GM18517 (cell line): ENCODE results near the gene GALNT8.

Experiments
- ATAC-seq: cut with Tn5 transposase; IDR thresholded peaks from one replicate; pipeline ENCODE4 v1.9.1; 2021; ENCODE audit warnings: mild to moderate bottlenecking, moderate library complexity; ENCODE audit not compliant: unreplicated experiment

GALNT8 gene

DNA sequence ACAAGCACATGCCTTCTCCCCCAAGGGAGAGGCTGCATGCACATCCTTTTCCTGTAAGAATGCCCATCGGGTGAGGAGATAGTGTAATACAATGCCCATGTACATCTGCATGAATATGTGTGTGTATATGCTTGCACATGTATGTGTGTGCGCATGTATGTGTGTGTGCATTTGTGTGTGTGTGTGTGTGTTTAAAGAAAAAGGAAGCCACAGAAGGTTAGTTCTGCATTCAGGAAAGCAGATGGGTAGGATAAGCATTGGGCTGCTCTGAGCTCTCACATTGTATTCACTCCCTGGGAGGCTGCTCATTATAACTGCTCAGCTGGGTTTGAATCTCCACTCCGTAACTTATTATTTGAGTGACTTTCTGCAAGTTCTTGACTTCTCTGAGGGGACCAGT lies 74.3 kb downstream of the GALNT8 start:
- ATAC-seq = no peak

DNA sequence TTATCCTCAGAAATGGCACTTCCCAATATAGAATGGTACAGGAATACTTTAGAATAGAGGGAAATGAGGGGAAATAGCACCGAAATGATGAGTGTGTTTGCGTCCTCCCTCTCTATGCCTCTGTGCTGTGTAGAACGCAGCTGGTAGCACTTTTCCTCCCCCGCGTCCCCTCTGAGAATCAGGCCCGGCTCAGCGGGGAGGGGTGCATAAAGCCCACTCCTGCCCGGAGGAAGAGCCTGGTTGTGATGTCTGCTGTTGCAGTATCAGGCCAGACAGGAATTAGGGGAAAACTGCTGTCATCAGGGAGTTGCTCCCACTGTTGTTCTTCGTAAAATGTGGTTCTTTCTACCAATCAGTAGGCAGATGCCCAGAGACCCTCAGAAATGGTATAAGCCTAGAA lies 76.0 kb downstream of the GALNT8 start:
- no peak for ATAC-seq

DNA sequence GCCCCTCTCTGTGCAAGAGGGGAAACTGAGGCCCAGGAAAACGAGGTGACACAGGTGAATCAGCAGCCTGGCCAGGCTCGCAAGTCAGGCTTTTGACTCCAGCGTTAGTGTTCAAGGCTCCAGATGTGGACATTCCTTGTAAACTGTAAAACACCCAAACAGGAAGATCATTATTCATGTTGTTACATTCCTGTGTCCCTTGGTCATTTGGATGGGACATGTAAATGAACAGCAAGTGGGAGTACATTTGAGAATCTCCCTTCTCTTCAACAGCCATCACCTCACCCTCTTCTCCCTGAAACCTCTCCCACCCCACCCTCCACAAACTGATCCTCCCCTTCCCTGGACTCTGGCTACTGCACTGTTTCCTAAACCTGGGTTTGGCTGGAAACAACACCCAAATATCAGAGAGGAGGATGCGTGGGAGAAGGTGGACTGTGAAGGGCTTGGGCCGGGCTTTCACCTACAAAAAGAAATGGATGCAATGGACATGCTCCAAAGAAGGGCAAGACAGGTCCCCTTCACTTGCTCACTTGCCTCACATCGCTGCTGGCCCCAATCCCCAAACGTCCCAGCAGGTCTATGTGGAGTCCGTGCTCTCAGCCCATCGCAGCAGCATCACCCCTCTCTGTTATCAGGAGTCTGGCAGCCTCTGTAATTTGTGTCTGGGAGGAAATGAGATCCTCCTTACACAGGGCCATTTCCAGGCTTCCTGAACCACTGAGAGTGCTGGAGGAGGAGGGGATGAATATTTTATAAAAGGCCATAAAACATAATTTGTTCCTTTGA lies 76.7 kb downstream of the GALNT8 start:
- no peak for ATAC-seq

DNA sequence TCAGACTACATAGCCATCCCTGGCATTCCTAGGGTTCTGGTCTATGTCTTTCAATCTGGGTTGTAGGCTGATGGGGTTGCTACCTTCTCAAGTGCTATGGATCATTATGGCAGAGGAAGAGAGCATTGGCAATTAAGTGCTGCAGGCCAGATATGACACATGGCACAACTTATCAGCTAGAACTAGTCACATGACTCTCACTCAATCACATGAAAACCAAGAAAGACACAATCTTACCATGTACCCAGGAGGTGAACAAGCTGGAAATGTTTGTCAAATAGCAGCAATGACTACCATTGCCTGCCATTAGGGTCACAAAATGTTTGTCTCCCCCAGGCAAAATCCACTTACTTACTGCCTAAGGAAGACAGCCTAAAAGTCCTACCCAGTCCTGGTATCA lies 80.4 kb downstream of the GALNT8 start:
- ATAC-seq = no peak

DNA sequence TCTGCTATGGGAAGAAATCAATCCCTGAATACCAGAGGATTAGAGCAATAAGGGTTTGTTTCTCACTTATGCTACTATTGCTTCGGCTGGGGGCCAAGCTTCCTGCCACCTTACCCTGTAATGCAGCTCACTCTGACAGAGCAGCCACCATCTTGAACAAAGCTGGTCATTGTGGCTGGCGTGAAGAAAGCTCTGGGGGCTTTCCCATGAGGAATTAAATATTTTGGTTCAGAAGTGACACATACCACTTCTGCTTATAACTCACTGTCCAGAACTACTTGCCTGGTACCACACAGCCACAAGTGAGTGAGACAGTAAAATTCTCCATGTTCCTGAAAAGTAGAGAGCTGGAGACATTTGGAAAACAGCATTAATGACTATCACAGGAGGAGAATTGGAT lies 82.6 kb downstream of the GALNT8 start:
- no peak for ATAC-seq

DNA sequence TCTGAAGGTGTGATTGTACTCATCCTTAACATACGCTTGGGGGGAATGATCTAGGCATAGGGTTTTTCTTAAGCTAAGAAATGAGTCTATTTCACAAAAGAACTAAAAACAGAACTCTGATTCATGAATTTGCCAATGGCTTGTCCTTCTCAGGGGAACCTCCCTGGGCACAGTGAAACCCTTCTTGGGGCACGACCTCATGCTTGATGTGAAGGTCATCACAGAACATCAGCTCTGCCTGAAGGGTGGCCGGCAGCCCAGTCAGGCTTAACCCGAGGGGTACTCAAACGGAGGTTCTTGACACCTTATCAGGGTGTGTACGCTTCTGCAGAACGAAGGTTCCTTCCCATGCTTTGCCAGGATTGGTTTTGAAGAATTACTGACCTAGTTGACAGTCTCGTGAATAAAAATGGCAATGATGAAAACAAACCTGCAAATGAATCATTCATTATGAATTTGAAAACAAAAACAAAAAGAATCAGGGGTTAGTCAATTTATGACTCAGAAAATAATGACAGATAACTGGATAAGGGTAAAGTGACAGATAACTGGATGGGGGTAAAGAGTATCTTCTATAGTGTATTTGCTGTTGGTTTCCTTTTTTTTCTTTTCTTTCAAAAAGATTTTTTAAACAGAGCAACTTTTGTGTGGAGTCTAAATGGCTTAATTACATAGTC lies 86.4 kb downstream of the GALNT8 start:
- no peak for ATAC-seq

DNA sequence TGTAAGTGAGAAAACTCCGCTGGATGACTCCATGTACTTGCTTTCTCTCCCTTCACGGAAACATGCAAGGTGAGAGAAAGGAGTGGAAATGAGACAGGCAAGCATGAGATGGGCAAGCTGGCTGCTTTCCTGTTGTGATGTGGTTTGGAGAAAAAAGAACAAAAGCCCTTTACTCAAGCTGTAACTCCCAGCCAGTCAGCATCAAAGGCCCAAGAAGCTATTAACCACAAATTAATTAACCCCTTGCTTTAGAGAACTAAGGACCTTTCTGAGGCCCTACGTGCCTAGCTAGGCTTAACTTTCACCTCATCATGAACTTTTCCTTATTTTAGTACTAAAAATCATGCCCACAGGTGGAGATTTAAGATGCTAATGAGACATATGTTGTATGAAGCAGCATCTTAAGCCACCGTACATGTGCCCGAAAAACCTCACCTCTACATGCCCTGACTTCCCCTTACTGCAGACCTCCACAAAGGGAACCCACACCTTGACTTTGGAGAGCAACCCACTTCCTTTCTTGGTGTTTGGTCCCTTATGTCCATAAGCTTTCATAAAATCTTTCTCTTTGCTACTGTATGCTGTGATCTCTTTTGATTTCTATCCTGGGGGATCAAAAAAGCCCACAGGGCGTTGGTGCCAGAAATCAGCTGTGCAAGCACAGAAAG lies 87.0 kb downstream of the GALNT8 start:
- ATAC-seq = no peak

DNA sequence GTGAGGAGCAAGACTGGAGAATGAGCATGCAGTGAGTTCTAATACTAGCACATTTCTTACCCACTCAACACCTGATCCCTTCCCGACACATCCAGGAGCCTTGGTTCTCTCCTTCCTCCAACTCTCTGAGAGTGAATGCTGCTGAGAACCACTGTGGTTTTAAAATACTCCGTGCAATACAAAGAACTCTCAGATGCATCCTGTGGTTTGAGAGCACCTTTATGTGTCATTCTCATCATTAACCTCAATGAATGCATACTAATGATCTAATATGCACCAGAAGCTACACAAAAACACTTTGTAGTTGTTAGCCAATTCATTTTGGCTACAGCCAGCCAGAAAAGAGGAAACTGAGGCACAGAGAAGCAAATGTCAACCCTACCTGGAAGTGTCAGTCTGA lies 87.6 kb downstream of the GALNT8 start:
- ATAC-seq = no peak

DNA sequence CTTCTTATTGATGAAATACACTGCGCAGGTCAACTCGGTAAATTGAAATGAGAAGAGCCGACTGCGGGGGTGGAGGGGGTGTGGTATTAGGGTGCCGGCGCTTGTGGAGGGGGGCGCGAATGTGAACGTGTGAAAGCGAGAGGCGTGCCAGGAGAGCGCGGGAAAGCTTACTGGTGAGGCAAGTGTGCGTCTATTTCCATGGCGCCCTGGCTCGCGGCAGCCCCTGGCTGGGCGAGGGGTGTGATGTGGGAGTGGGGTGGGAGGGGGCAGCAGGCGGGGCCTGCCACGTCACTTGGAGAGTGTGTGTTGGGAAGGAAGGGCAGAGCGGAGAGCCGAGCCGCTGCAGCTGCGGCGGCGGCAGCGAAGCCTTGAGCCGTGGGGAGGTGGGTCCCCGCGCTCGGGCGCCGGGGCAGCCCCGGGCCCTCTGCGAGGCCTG lies 88.8 kb downstream of the GALNT8 start:
- ATAC-seq = no peak

DNA sequence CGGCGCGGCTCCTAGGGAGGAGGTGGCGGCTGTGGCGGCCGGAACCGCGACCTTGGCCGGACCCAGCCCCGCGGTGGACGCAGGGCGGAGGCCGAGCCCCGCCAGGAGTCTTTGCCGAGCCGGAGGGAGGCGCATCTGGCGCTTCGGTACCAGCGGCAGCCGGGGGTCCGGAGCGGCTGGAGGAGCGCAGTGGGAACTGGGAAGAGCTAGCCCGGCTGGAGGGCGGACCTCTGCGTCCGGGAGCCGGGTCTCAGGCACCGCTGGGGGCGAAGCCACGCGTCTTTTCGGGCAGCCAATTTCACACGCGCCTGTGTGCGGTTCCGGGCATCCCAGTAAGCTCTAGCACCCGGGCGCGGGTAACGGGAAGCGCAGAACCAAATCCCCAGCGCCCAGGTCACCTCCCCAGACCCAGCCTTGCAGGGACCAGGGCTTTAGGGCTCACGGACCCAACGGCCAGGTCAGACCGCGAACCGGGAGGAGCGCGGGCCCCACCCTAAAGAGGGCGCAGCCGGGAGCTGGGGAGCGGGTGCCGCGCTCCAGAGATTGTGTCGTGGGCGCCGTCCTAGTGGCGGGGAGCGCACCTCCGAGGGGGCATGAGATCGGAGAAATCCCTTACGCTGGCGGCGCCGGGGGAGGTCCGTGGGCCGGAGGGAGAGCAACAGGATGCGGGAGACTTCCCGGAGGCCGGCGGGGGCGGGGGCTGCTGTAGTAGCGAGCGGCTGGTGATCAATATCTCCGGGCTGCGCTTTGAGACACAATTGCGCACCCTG lies 89.4 kb downstream of the GALNT8 start:
- ATAC-seq = no peak

DNA sequence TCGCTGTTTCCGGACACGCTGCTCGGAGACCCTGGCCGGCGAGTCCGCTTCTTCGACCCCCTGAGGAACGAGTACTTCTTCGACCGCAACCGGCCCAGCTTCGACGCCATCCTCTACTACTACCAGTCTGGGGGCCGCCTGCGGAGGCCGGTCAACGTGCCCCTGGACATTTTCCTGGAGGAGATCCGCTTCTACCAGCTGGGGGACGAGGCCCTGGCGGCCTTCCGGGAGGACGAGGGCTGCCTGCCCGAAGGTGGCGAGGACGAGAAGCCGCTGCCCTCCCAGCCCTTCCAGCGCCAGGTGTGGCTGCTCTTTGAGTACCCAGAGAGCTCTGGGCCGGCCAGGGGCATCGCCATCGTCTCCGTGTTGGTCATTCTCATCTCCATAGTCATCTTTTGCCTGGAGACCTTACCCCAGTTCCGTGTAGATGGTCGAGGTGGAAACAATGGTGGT lies 90.0 kb downstream of the GALNT8 start:
- no peak for ATAC-seq

DNA sequence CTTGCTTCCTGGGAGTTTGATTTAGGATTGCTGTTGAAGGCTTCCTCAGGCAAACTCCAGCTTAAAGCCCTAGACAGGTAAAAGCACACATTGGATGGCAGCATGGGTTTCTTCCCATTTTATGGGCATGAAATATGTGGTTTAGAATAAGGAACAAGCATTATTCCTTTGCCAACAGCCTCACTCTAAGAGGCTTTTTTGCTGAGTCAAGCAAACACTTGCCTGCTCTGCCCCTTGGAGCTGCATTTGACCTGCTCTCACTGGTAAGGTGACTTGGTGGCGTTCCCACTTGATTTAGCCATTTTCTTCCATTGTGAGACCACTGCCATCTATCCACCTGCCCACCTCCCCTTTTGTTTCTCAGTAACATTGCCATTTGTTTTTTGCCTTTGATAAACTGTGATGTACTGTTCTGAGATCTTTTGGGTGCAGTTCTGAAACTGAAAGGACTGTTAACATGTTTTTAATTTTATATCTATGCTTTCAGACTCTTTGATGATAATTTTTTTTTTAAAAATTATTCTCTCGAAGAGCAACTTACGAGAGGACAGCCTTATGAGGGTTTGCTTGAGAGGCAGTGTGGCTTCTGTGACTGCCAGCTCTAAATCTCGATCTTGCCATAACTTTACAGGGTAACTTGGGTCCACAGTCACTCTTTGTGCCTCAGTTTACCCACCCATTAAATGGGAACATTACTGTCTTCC lies 92.6 kb downstream of the GALNT8 start:
- no peak for ATAC-seq

DNA sequence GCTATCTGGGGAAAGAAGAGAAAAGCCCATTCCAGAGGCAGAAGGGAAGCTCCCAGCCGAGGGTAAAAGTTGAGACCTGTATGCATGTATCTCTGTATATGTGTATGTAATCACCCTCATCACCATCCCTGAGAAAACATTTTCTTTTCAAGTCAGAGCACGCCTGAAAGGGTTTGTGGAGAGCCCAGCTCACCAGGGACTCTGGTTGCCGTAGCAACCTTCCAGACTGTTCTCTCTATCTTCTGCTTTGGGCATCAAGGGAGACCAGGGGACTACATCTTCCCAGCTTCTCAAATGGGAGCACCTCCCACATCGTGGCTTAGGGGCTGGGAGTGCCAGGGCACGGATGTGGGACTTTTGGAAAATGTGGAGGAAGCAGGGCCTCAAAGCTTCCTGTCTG lies 93.5 kb downstream of the GALNT8 start:
- ATAC-seq = no peak

DNA sequence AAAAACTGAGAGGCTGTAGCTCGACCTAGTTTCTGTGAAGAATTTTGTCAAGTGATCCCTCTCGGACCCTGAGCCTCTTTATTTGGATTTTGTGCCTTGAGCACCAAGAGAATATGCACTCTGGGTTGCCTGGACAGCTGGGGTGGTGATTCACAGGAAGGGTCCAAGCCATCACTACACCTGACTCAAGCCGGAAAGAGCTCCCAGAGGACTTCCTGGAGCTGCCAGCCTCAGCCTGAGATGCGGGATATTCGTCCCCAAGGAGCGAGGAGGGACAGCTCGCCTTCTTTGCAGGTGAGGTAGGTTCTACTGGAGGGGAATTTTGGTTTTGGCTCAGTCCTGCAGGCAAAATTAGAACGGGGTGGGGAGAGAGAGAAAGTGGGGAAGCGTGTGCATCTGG lies 94.3 kb downstream of the GALNT8 start:
- ATAC-seq = no peak

DNA sequence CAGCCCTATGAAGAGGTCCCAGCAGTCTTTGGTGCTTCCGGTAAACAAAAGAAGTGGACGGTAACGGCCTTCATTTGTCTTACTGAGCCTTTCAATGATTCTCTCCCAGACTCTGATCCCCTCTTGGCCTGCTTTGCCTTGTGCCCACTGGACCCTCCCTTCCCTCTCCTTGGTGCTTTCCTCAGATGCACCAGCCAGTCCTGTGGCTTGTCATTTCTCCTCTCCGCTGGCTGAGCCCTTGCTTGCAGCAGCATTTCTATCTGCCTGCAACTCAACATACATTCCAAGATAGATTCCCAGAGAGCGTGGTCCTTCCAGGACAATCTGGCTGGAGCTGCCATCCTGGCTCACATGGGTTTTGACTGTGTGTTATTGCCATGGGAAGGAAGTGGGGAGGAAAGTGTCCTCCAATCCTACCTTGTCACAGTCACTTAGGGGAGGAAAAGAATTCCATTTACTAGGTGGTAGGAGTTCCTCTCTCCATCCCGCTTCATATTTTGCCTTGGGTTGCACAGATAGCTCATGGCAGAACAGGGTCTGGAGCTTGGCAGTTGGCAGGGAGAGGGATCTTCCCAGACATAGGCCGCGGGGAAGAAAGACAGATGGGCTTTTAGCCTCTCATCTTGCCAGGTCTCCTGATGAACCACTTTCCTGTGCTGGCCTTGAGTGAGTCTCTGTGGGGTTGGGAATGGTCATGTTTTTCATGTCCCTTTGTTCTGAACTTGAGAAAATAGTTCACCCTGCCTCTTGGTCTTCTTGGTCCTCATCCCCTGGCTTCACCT lies 96.7 kb downstream of the GALNT8 start:
- no peak for ATAC-seq

DNA sequence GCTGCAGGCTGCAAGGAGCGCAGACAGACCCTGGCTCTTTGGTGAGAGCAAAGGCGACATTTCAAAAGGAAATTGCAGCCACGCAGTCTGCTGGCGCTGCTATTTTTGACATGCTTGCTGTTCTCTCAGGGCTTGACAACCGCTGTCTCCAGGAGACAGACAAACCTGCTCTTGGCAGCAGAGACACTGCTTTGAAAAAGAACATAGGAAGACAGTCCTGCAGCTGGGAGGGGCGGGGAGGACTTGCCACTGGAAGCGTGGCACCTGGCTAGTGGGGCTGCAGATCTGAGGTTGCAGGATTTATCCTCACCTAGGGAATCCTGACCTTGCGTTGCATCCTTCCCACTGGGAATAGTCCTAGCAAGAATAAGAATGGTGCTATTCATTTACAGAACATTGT lies 97.7 kb downstream of the GALNT8 start:
- no peak for ATAC-seq

DNA sequence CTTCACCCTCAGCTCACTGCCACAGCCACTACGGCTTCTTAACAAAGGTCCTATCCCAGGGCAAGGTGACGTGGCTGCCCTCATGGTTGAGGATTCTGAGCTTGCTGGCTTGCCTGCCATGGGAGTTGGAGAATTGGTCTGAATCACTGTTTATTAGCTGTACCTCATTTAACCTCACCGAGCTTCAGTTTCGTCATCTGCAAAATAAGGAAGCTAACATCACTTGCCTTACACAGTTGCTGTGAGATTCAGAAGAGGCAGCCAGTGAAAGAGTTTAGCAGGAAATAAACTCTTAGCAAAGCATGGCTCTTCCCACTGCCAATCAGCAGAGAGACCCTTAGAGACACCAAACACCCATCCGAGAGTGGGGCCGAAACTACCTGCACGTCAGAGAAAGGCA lies 99.5 kb downstream of the GALNT8 start:
- ATAC-seq = peak; percentile 52

DNA sequence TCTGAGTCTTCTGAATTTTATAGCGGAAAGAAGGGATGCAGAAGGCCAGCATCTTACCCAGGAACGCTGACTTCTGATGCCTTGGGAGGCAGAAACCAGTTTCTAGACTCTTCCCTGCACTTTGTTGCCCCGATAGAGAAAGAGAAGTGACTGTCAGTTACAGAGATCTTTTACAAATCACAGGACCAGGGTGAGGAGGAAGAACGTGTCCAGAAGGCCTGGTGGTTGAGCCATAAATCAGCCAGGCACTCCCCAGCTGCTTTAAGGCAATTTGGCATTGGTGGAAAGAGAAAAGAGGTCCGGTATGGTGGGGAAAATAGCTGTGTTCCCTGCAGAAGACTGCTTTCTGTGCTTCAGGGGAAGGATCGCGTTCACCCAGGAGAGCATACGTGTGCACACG lies 100.8 kb downstream of the GALNT8 start:
- ATAC-seq = no peak
